Neural crest cell (in vitro differentiated cells): Measurements from ENCODE around the gene GARNL3. TPM values are rescaled to one million over a fixed set of nuclear protein-coding genes. Genes with fewer than 3 reads are reported as not detected.

ENCODE experiments used
- DNase-seq: peaks from one replicate; pipeline ENCODE4 v3.0.0; 2021; ENCODE audit warnings: low read depth, mixed read lengths, low spot score
- H3K27ac Mint-ChIP-seq: one replicate; pipeline ENCODE4 v1.8.0; 2021; ENCODE audit warnings: mild to moderate bottlenecking, mixed read lengths; ENCODE audit not compliant: unreplicated experiment
- H3K27me3 Mint-ChIP-seq: 2 replicates; pipeline ENCODE4 v1.8.0; 2021; ENCODE audit warnings: low read depth, mild to moderate bottlenecking, mixed read lengths
- H3K36me3 Mint-ChIP-seq: 2 replicates; pipeline ENCODE4 v1.8.0; 2021; ENCODE audit warnings: low read depth, mild to moderate bottlenecking, mixed read lengths
- H3K4me1 Mint-ChIP-seq: 2 replicates; pipeline ENCODE4 v1.8.0; 2021; ENCODE audit warnings: mixed read lengths
- H3K4me3 Mint-ChIP-seq: one replicate; pipeline ENCODE4 v1.8.0; 2021; ENCODE audit warnings: mild to moderate bottlenecking, mixed read lengths
- H3K9me3 Mint-ChIP-seq: 2 replicates; pipeline ENCODE4 v1.8.0; 2021; ENCODE audit warnings: mixed read lengths
- CTCF ChIP-seq: fragments of 200-600 bp; sonication (generic); conservative IDR thresholded peaks from 2 replicates; pipeline ENCODE4 v1.5.0; 2021; ENCODE audit warnings: antibody characterized with exemption, mild to moderate bottlenecking
- total RNA-seq: library from RNA; stranded (reverse); gene quantifications from 2 replicates; pipeline ENCODE4 v1.2.1, GENCODE V29; 2021

GARNL3 gene
- total RNA-seq, 1 donor from 2014 or later: 10.3 TPM

- no peak for TF ChIP-seq CTCF
- Mint-ChIP-seq H3K27me3 (no peaks in the 10 kb centered on the region), H3K4me3 (no peak overlapping the region), H3K9me3 (no peaks in the 10 kb centered on the region), H3K4me1 (no peaks in the 10 kb centered on the region), H3K27ac (no peak overlapping the region), H3K36me3 (peaks cover under 1% of the 10 kb centered on the region)
- no peak for DNase-seq
Measured at GRCh38 chr9:127334725-127335124, 70.2 kb downstream of the GARNL3 start.

DNA sequence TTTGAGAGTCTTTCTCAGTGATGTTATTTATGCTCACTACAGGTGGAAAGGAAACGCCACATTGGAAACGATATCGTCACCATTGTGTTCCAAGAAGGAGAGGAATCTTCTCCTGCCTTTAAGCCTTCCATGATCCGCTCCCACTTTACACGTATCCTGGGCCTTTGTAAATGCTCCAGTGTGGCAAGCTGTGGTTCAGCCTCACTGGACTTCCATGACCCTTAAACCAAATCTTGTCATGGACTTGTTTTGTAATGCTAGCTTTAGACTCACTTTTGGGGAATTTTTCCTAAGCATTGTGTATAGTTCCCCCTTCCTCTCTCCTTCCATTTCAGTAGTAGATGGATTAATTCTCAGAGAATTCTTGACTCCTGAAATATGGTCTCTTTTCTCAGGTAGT, 71.5 kb downstream of the GARNL3 start:
- no peak for DNase-seq
- Mint-ChIP-seq H3K4me3 (no peak overlapping the region), H3K9me3 (no peaks in the 10 kb centered on the region), H3K27me3 (no peaks in the 10 kb centered on the region), H3K27ac (no peak overlapping the region), H3K36me3 (peaks cover 3% of the 10 kb centered on the region), H3K4me1 (no peaks in the 10 kb centered on the region)
- TF ChIP-seq CTCF: no peak

DNA sequence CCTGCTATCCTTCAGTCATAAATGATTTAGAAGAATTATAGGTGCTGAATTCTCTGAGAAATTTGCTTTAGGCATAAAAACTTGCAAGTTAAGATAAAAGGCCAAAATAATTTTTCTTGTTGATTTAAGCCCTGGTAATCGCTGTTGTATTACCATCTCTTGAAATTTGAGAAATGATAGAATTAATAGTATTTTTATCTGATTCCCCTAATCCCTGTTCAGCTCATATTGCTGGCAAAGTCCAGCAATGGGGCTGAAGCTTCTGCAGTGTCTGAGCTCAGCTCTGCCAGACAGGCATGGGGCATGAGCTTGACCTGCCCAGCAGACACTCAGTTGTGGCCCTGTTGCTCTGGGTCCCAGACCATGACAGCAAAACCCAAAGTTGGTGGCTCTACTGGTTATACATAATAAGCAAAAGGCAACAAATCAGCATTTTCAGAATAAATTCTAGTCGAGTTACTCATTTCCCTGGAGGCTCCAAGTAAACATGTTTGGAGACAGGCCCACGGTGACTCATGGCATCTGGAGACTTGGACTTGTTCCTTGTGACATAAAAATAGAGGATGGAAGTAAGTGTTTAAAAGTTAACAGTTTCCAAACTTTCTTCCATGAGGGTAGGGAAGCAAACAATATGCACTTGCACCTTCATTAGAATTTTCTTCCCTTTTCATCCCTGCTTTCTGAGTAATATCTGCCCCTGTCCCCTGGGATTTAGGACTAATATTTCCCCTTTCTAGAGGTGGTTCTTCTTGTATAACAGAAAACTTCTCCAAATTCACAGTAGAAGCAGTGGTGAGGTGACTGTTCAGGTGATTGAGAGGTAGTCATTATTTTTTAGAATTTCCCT, 72.2 kb downstream of the GARNL3 start:
- Mint-ChIP-seq H3K4me1 (no peaks in the 10 kb centered on the region), H3K27ac (no peak overlapping the region), H3K4me3 (no peak overlapping the region)

DNA sequence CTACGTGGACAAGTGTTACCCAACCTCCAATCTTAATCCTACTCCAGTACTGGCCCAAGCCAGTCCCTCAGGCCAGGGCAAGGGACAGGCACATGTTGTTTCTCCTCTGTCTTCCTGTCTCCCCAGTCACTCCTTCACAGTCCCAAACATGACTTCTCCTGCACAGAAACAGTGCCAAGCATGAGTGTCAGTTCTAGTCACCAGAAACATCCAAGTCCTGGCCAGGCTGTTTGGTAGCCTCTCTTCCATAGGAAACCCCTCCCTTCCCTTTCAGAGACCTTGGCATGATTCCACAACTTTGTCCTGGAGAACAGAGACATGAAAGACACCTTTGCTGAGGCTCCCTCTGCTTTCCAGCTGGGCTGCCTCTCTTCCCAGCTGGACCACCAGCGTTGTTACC, 76.1 kb downstream of the GARNL3 start:
- Mint-ChIP-seq H3K27me3 (no peaks in the 10 kb centered on the region), H3K4me3 (no peak overlapping the region), H3K9me3 (no peaks in the 10 kb centered on the region), H3K36me3 (peaks cover 3% of the 10 kb centered on the region), H3K4me1 (no peaks in the 10 kb centered on the region), H3K27ac (no peak overlapping the region)
- no peak for DNase-seq
- no peak for TF ChIP-seq CTCF

More for the DNA sequence above, 72.2 kb downstream of the GARNL3 start:
- peaks cover 3% of the 10 kb centered on the region for H3K36me3 Mint-ChIP-seq
- TF ChIP-seq CTCF: no peak
- no peak for DNase-seq
- no peaks in the 10 kb centered on the region for H3K27me3 Mint-ChIP-seq
- H3K9me3 Mint-ChIP-seq: no peaks in the 10 kb centered on the region

DNA sequence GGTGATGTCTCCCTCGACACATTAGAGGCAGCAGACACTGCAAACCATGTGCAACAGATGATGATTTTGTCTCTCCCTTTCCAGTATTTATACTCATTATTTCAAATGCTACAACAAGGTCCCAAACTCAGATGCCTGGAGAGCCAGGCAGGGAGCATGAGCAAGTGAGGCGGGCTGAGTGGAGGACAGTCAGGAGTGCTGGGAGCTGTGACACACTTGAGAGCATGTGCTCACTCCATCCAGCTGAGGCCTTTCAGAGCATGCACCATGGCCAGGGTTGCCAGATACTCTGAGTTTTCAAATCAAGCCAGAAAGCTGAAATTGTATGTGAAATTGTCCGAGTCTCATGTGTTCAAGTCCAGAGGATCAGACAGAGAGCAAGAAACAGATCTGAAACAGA, 76.6 kb downstream of the GARNL3 start:
- H3K27me3 Mint-ChIP-seq: no peaks in the 10 kb centered on the region
- H3K4me3 Mint-ChIP-seq: no peak overlapping the region
- no peaks in the 10 kb centered on the region for H3K4me1 Mint-ChIP-seq
- H3K27ac Mint-ChIP-seq: no peak overlapping the region
- peaks cover 3% of the 10 kb centered on the region for H3K36me3 Mint-ChIP-seq
- no peak for DNase-seq
- no peaks in the 10 kb centered on the region for H3K9me3 Mint-ChIP-seq
- no peak for TF ChIP-seq CTCF
